AG09319 (cell line): ENCODE data around the gene WDR54.
"Not testable (repeated sequence)": the region's sequence is repeated elsewhere in the genome, so short reads cannot be mapped to it uniquely, and the experiment has no call there.

Experiments
- DNase-seq: peaks from one replicate; pipeline ENCODE4 v3.0.0-alpha.2; 2010; ENCODE audit warnings: low read depth; ENCODE audit errors: extremely low read depth
- CTCF ChIP-seq: IDR thresholded peaks from 2 replicates; pipeline ENCODE4 v1.5.1; 2011; ENCODE audit warnings: low read depth, mild to moderate bottlenecking, inconsistent platforms, low read length, moderate library complexity

WDR54 gene

DNA sequence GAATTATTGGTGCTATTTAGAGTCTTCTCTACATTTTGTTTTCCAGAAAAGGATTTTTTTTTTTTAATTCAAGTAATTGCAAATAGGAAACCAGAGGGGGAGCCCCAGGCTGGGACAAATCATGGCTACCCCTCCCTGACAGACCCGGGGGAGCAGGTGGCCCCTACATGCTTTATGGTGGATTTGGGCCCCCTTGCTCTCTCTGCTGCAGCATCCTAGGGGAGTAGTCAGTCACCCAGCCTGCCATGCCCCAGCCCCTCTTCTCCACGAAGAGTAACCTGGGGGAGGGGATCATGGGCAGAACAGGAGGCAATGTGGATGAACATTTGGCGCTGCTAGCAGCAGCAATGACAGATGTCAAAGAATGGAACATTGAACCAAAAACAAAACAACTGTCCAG, 4.8 kb upstream of the WDR54 start:
- no peak for DNase-seq
- TF ChIP-seq CTCF, result no peak

DNA sequence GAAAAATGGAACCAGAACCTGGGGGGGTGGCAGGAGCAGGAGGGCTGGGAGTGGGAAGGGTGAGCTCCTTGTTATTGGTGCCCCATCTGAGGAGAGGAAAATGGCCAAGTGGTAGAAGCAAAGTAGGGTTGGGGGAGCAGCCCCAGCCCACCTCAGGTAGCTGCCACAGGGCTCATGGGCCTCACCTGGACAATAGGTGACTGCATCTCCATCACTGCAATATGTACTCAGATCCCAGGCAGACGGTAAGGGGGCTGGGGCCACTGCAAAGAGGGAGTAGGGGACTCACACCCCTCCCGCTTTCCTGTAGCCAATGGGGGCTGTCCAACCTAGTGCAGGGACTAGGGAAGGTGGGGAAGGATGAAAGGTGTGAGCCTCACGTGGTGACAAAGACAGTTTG, 4.3 kb upstream of the WDR54 start:
- no peak for DNase-seq
- no peak for TF ChIP-seq CTCF

GRCh38 chr2:74417763-74418162, 3.8 kb upstream of the WDR54 start:
- no peak for TF ChIP-seq CTCF
- DNase-seq, result no peak

- no peak for TF ChIP-seq CTCF
- no peak for DNase-seq
Measured at GRCh38 chr2:74418312-74418711, 3.2 kb upstream of the WDR54 start.

DNA sequence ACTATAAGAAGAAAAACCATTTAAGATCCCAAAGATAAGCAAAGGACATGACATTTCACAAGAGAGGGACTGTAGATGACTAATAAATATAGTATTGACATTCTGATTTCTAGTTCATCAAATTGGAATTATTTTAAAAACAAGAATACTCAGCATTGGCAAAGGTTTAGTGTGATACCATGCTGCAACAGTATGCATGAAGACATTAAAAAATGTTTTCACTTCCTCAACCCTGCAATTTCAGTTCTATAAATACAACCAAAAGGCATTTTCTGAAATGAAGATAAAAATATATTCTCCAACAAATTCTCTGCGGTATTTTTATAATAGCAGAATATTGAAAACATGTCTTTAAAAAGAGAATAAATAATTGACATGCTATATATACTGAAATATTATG, 2.2 kb upstream of the WDR54 start:
- no peak for DNase-seq
- no peak for TF ChIP-seq CTCF

- TF ChIP-seq CTCF, result no peak
- DNase-seq, result no peak
Measured at GRCh38 chr2:74420006-74420405, 1.5 kb upstream of the WDR54 start.

DNA sequence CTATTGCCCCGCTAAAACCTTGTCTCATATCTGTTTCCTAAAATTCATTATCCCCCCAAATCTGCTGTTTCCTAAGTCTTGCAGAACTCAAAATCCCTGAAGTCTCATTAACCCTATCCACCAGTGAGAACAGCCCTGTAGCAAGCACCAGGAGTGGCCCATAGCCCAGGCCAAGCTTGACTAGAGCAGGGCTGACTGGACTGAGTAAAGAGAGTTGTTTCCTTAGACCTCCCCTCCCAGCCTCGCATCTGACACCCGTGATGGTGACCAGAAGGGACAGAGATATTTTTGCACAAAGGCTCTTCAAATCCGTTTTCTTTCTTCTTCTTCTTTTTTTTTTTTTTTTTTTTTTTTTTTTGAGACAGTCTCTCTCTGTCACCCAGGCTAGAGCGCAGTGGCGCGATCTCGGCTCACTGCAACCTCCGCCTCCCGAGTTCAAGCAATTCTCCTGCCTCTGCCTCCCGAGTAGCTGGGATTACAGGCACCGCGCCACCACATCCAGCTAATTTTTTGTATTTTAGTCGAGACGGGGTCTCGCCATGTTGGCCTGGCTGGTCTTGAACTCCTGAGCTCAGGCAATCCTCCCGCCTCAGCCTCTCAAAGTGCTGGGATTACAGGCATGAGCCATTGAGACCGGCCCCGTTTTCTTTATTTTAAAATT, 957 bp upstream of the WDR54 start:
- DNase-seq, result not testable (repeated sequence)

DNA sequence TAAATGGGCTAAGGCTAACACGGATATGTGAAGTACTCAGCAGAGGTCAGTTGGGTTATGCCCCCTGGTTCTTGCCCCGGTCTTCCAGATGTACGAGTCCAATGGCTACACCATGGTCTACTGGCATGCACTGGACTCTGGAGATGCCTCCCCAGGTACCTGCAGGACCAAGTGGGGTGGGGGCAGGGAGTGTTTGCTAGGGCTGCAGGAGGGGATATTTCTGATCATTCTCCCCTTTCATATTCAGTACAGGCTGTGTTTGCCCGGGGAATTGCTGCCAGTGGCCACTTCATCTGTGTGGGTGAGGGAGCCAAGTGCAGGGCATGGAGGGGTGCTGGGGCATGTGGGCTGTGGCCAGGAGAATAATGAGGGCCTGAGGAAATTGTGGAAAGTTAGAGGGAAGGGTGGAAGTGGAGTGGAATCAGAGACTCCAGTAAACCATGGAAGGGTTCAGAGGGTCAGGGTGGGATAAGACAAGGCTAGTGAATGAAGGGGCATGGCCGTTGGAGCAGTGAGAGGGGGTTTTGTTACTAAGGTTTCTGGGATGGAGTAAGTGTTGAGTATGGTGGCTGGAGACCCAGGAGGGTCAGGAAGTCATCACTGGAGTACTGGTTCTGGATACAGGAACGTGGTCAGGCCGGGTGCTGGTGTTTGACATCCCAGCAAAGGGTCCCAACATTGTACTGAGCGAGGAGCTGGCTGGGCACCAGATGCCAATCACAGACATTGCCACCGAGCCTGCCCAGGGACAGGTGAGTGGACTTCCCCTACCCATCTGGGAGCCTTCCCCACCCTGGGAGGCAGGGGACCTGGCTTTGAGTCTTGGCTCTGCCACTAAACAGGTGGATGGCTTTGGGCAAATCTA, 1.9 kb downstream of the WDR54 start:
- TF ChIP-seq CTCF, result no peak

More for the DNA sequence above, 1.9 kb downstream of the WDR54 start:
- DNase-seq, result no peak
